HG03457 (cell line): ENCODE data around the gene KCNN3.

ENCODE experiments used
- ATAC-seq: cut with Tn5 transposase; IDR thresholded peaks from one replicate; pipeline ENCODE4 v1.9.1; 2021; ENCODE audit warnings: moderate number of reproducible peaks; ENCODE audit not compliant: unreplicated experiment

KCNN3 gene

DNA sequence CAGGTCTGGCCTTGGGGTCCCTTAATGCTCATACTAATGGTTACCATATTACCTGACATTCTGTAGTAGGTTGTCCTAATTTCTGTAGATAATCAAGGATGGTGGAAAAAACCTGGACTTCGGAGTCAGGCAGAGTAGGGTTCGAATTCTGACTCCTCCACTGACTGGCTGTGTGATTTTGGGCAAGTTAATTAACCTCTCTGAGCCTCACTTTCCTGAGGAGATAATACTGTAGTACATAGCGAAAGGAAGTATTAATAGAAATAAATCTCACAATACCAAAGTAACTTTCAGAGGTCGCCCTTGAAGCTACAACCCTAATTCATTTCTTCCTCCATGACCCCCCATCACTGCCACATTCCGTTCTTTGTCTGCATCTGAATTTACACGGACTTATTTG, 72.9 kb downstream of the KCNN3 start:
- no peak for ATAC-seq

DNA sequence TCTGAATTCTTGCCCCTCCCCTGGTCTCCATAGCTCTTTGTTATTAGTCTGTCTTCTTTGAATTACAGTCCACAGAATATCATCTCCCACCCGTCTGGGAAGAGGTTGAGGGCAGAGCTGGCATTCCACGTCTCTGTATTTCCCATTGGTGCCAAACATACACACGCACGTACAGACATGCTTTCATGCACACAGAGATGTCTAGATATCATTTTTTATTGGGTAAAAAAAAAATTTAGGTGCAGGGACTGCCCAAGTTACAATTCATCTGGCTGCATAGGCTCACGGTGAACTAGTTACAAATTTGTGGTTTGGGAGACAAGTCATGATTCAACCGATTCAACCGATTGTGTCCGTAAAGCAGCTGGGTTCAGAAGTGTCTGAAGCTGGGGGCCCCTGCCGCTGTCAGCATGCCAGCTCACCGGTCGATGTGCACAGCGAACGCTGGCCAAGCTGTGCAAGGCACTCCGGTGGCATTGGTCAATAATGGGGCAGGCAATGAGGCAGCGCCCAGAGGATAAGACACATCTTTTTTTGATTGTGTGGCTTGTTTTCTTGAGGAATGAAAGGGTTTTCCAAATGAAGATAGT, 73.7 kb downstream of the KCNN3 start:
- no peak for ATAC-seq

DNA sequence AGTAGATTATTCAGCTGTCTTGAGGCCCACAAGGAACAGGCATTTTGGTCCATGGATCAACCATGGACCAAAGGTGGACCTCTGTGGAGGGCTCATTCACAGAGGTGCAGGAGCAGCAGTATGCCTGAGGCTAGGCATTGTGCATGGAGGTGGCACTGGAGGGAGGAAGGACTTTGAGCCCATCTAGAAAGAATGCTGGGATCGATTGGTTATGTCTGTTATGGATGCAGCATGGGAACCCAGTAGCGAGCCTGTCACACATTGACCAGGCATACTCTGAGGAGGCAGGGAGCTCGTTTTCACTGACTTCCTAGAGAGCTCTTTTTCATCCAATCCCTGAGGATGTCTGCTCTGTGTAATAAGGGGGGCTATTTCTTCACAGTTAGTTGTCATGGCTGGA, 75.5 kb downstream of the KCNN3 start:
- no peak for ATAC-seq

DNA sequence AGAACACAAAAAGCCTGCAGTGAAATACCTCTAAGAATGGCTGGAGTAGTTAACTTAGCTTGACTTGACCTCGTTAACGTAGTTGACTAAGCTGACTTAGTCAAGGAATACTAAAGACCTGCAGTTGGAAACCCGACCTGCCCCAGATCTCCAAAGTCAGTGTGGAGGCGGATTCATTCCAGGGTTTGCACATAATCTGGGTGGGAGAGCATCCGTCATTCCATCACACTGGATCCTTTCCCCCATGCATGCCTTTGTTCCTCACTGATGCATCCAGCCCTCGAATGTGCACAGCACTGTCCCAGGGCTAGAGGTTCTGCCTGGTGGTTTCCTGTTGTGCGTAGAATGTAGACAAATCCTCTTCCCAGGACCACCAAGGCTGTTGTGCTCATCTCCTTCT, 76.4 kb downstream of the KCNN3 start:
- ATAC-seq = no peak

DNA sequence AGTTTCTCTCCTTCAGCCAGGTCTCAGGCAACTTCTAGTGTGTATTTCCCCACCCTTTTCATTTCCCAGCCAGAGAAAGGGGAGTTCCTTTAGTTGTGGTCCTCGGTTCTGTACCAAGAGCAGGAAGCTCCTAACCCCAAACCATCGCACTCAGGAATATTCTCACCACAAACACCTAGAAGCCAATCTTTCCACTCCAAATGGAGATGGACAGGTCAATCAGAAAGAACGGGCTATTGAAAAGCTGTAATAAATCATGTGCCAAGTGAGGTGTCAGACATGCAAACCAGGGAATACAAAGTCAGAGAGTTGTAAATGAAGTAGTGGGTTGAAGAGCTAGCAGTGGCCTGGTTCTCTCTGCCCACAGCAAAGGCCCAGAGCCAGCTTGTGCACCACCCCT, 77.2 kb downstream of the KCNN3 start:
- ATAC-seq = no peak

DNA sequence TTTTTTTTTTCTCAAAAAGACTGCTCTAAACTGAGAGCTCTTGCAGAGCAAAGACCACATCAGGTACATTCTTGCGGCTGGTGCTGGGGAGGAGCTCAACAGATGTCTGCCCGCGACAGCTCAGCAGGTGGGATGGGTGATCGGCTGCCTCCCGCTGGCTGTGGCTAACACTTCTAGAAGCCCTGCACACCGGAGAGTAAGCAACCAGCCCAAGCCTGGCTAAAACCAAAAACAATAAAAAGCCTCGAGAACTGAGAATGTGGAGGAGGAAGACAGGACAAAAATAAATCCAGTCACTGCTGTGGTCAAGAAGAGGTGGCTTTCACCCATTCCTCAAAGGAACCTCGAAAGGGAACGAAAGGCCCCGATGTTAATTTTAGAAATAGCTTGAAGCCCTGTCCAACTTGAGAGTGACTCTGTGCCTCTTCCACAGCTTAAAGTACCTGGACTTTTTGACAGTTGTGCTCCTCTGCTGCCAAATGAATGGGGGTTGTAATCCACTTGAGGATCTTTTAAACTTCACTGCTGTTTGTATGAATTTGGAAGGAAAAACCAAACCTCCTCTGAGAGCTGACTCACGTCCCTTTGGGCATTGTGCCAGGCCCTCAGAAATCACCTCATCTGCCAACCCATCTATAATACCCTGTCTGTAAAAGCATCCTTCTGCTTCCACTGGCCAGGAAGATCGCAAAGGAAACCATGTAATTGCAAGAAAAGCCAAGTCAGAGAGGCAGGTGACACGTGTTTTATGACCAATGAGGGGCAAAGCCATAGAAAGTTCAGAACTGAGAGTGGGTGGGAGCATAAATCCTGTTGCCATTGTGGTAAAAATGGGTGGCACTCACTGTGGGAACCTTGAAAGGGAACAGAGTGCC, 78.6 kb downstream of the KCNN3 start:
- no peak for ATAC-seq

DNA sequence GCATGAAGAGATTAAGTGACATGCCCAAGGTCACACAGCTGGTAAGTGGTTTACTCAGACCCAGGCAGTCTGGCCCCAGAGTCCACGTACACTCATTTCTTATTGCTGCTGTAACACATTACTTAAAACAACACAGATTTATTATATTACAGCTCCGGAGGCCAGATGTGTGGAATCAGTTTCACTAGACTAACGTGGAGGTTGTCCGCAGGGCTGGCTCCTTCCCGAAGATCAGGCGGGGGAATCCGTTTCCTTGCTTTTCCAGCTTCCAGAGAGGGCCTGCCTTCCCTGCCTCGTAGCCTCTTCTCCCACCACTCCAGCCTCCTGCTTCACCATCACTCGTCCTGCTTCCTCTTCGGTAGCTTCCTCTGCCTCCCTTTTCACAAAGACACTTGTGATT, 81.2 kb downstream of the KCNN3 start:
- ATAC-seq = no peak

DNA sequence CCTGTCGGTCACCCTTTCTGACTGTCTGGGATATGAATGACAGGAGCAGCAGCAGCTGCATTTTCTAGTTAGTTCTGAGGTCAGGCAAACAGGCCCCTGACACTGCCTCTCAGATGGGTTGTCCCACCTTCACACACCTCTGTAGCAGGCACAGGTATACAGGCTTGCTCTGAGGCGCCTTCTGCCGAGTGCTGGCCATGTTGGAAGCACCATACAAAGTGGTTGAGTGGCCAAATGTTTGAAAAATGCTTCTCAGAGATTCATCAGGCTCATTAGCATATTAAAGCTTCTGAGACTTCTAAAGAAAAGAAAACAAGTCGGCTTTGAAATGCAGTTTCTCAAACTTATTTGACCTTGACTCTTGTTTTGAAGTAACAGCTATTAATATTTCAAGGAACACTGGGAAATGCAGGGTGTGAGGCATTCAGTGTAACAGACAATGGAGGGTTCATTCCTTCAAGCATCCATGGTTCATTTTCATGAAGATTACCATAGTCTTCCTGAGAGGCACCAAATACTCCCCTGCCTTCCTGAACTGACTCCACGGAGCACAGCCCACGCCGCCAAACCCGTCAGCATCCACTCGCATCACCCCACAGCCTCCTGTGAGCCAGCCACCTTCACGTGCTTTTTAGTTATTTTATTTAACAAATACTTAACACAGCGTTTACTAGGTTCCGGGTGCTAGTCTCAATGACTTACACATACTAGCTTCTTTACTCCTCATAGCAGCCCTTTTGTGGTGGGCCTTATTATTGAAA, 81.8 kb downstream of the KCNN3 start:
- ATAC-seq = no peak

DNA sequence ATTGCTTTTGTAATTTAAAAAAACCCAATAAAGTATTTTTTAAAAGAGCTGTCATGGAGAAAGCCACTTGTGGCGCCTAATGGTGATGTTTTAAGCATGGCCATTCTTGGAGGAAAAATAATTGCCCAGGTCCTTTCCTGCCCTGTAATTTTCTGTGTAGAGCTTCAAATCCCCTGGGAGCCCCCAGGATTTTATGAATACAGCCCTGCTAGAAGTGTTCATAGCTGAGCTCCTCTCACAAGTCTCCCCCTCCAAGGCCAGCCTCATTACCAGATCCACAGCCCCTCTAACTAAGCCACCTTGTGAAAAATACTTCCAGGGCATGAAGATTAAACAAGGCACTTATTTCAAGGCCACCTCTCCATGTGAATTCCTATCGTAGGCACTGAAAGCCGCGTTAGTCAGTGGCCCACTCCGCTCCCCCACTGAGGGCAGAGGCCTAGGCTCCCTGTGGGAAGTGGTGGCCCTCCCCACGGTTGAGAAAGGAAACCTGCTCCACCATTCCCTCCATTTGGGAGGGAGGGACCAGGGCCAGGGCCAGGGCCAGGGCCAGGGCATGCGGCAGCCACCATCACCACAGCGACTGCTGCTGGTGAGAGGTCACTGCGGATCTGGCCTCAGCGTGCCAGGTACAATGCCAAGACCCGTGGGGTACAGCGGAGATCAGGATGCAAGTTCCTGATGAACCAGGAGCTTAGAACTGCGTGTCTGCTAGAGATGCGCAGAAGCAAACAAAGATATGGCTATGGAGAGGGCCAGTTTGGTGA, 83.1 kb downstream of the KCNN3 start:
- no peak for ATAC-seq

DNA sequence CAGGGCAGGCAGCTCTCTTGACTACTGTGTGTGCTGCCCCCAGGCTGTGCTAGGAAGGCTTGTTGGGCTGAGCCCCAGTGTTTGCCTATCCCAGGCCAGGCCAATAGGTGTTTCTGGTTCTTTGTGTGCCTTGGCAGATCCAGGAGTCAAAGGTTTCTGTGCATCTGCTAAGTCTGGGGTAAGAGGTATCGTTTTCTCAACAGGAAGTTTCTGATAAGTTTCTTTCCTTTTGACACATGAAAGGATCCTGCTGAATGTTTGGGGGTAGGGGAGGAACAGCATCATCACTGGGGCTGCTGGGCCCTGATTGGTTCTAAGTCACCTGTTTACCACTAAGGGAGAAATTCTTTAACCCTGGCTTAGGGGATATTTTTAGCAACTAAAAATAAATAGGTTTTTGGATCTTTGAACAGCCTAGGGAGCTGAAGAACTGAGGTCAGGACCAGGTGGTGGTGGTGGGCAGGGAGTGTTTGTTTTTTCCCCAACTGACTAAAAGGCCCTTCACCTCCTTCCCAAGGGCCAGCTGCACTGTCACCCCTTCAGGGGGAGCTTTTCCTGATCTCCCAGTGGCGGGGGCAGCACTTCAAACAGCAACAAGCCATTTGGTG, 85.1 kb downstream of the KCNN3 start:
- ATAC-seq = peak; percentile 54

DNA sequence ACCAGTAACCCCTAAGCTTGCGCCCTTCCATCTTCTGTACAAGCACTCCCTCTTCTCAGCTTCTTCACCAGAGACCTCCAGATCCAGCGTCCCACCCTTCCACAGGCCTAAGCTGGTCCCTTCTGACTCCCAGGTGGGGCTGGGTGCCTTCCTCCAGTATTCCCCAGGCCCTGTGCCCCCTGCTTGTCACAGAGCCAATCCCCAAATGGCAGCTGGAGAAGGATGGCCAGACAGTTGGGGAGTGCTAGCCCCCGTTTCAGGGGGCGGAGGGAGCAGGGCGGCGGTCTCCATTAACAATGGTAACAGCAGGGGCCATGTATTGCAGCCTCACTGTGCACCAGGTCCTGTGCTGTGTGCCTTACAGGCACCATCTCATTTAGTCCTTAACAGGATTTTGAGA, 85.7 kb downstream of the KCNN3 start:
- ATAC-seq = no peak

DNA sequence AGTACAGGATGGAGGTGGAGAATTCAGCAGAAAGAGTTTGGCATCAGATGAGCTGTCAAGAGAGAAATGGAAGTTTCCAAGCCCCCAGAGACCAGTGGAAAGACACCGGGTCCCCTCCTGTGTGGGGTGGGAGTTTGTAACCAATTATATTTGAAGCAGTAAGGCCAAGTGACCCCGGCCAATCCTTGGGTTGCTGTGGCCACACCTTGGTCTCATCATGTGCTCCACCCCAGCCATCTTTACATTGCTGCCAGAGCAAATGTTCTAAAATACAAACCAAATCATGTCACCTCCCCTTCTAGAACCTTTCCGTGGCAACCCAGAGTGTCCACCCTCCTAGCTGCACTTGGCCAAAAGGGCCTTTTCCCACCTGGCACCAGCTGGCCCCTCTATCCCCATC, 86.1 kb downstream of the KCNN3 start:
- no peak for ATAC-seq

DNA sequence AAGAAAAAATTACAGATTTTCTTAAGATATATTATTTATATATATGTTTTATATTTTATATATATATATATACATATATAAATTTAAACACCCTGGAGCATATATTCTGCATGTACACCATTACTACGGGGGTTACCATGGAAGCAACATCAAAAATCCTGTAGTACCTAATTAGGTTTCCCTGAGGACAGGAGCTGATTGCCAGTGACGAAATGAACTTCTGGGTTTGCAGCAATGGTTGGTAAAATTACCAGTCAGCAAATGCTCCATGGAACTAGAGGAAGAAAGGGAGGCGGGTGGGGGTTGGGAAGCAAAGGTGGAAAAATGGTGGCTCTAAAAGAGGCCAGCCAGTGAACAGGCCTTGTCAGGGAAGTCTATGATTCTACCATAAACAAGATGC, 89.5 kb downstream of the KCNN3 start:
- no peak for ATAC-seq

DNA sequence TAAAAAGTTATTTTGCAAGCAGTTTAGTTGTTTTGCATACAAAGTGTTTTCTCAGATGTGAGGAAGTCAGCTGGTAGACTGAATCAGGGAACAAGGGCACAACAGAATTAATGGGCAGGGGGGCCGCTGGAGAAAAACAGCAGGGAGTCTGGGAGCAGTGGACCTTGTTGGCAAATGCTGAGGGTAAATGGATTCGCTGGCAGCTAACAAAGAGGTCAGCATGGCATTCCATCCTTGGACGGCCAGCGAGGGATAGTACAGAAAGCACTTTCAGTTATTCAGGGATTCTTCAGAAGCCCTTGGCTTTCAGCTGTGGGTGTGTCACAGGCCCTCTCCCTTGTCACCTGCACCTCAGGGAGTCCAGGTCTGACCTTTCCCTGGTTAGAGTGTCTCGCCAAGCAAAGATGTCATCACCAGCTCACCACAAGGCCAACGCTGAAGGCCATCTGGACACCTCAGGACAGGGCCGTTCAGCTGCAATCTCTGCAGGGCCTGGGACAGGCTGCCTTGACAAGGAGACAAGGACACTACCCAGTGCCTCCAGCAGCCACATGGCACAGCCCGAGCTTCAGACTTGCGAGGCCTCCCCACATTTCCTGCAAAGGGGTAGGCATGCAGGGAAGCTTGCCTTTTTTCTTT, 90.4 kb downstream of the KCNN3 start:
- ATAC-seq = no peak

DNA sequence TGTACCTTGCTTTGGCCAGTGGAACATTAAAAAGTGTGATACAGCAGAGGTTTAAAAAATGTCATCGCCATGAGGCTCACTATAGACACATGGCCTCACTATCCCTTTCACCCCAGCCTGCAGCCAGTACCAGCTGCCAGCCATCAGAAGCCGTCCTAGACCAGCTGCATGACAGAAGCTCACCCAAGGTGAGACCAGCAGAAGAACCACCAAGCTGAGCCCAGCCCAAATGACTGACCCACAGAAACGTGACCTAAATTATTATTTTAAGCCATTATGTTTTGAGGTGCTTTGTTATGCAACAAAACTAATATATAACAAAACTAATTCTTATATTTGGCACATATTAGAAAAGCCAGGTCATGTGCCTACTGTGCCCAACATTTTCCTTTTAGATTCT, 91.1 kb downstream of the KCNN3 start:
- no peak for ATAC-seq

DNA sequence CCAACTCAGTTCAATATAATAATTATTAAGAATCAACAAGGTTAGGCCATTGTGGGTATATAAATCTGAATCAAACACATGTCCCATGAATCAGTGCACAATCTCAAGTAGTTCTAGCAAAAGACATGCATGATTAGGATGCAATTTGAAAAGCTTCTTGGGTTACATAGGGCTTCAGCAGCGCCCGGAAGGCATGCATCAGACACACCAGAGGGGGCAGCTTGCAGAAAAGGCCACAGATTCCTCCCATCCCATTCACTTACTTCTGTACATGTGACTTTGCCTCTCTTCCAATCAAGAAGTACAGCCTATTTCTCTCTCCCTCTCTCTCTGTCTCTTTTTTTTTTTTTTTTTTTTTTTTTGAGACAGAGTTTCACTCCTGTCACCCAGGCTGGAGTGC, 91.8 kb downstream of the KCNN3 start:
- no peak for ATAC-seq

DNA sequence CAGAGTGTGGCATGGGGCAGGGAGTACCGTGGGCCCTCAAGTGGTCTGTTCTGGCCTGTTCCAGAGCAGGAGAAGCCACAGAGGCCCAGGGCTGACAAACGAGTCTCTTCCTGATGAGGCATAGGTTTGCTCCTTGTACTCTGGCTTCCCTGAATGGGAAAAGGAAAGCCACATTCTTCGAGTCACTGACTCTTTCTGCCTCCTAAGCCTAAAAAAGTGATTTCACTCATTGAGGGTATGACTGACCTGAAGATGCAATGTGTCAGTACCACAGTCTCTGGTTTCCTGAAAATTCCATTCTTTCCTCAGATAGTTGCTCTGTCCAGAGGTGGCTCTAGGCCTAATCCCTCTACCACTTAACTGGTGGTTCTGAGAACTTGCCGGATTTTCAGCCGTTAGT, 92.3 kb downstream of the KCNN3 start:
- ATAC-seq = no peak

DNA sequence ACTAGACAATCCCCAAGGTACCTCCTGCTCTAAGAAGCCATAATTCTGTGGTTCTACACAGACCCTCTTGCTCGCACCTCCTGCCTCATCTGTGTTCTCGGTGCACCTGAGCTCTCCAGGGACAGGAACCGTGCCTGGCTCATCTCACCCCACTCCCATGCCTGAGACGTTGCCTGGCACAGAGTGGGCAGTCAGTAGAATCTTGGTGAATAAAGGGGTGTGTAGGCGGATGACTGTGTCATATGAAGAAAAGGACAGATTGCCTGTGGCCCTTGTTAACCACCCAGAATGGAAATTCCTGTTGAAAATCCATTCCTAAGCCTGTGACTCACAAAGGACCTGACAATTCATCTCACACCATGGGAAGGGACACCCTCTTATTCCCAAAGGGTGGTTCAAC, 92.9 kb downstream of the KCNN3 start:
- no peak for ATAC-seq

DNA sequence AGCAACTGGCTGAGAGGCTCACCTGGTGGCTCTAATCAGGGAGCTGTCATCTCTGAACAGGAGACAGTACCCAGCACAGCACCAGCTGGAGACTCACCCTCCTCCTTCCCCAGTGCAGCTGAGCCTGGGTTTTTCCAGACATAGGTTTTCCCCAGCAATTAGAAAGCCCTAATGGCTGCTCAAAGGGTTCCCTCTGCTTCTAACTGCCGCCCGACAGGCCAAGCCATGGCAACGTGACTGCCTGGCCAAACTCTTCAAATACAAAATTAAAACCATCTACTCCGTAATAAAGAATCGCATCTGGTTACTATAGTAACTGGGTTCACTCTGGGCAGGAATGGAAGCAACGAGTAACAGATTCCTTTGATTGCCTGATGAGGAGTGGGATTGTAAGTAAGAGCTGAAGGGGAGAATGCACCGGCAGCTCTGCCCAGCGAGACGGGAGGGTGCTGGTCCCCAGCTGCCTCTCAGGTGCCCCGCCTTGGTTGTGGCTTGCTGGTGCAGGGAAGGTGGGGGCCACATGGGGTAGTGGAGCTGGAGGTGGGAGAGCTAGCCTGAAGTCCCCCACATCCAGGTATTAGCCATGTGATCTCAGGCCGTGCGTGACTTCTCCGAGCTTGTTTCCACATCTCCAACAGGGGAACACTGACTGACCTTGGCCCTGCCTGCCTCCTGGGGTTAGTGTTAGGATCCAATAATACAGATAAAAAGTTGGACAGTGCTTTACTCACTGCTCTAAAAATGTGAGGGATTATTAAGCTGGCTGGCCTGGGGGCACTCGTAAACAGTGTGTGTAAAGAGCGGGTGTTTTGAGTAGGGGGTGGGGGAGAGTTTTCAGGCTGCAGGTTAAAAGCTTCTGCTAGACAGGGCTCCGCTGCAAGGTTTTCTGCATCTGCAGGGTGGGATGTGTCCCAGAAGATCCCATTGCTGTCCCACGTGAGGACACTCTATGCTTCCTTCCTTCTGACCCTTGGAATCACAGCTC, 94.2 kb downstream of the KCNN3 start:
- ATAC-seq = no peak
